ENCODE measurements around the gene FBXO7. TPM values are rescaled to one million over a fixed set of nuclear protein-coding genes. Genes with fewer than 3 reads are reported as not detected.
A peak's percentile ranks its signal among the peaks of the same experiment; 100 is the strongest.
"Not testable (repeated sequence)": the region's sequence is repeated elsewhere in the genome, so short reads cannot be mapped to it uniquely, and the experiment has no call there.

Gene FBXO7
- total and polyA plus RNA-seq, 7 donors, result 25.6 to 49.8 (median 28.2) TPM

- peaks cover 35% of the 10 kb centered on the region for H3K4me1 ChIP-seq
- ATAC-seq (no peak), DNase-seq (no peak)
- H3K4me3 ChIP-seq, result peak overlapping the region; percentile 97
- no peaks in the 10 kb centered on the region for H3K36me3 ChIP-seq (ENCODE audit: insufficient read depth in 1 of 2, low read depth in 1 of 2)
- TF ChIP-seq CTCF (IDR thresholded peaks at IDR 0.05), result no peak
- intact Hi-C loops (cut with DNase I), result no loop called here
- peak overlapping the region; percentile 99 for H3K27ac ChIP-seq
- WGBS, 3 donors, result 15 to 28% (median 21%) methylated on average over 8 of the region's 8 CpGs
- H3K9me3 ChIP-seq, result no peaks in the 10 kb centered on the region
- no peaks in the 10 kb centered on the region for H3K27me3 ChIP-seq (ENCODE audit: insufficient read depth in 3 of 3, low read length in 2 of 3)
Observed at GRCh38 chr22:32476281-32477195, 1.9 kb downstream of the FBXO7 start.

- intact Hi-C loops (cut with DNase I), result no loop called here
- Histone ChIP-seq H3K4me3 (no peak overlapping the region), H3K27ac (no peak overlapping the region), H3K27me3 (ENCODE audit: insufficient read depth in 3 of 3, low read length in 2 of 3) (no peaks in the 10 kb centered on the region), H3K9me3 (no peaks in the 10 kb centered on the region), H3K36me3 (ENCODE audit: insufficient read depth in 1 of 2, low read depth in 1 of 2) (no peaks in the 10 kb centered on the region), H3K4me1 (peaks cover 42% of the 10 kb centered on the region)
- no peak for TF ChIP-seq CTCF (IDR thresholded peaks at IDR 0.05)
- ATAC-seq (no peak), DNase-seq (no peak)
- WGBS, 3 donors, result 90 to 95% (median 90%) methylated on average over 5 of the region's 5 CpGs
Observed at GRCh38 chr22:32477596-32477995, 3.0 kb downstream of the FBXO7 start.

- H3K27ac ChIP-seq; ATAC-seq; DNase-seq; H3K36me3 ChIP-seq (ENCODE audit: insufficient read depth in 1 of 2, low read depth in 1 of 2); H3K9me3 ChIP-seq; H3K27me3 ChIP-seq (ENCODE audit: insufficient read depth in 3 of 3, low read length in 2 of 3); H3K4me3 ChIP-seq; intact Hi-C loops (cut with DNase I): not testable (repeated sequence)
- WGBS, 3 donors, result 88 to 93% (median 91%) methylated on average over 2 of the region's 2 CpGs
- H3K4me1 ChIP-seq, result peaks cover 48% of the 10 kb centered on the region
Observed at GRCh38 chr22:32478552-32478951, 3.9 kb downstream of the FBXO7 start.

GRCh38 chr22:32478994-32479393, 4.4 kb downstream of the FBXO7 start:
- no peak overlapping the region for H3K27ac ChIP-seq
- H3K36me3 ChIP-seq (ENCODE audit: insufficient read depth in 1 of 2, low read depth in 1 of 2), result peaks cover 0 to 2% of the 10 kb centered on the region in 2 donors
- ATAC-seq (no peak), DNase-seq (no peak)
- H3K27me3 ChIP-seq (ENCODE audit: insufficient read depth in 3 of 3, low read length in 2 of 3), result no peaks in the 10 kb centered on the region
- no peak for TF ChIP-seq CTCF (IDR thresholded peaks at IDR 0.05)
- no peak overlapping the region for H3K4me3 ChIP-seq
- WGBS, 3 donors, result 90 to 95% (median 94%) methylated on average over 3 of the region's 3 CpGs
- H3K9me3 ChIP-seq, result no peaks in the 10 kb centered on the region
- H3K4me1 ChIP-seq, result peaks cover 45% of the 10 kb centered on the region
- intact Hi-C loops (cut with DNase I), result no loop called here

GRCh38 chr22:32480238-32480637, 5.6 kb downstream of the FBXO7 start:
- Histone ChIP-seq H3K4me3 (no peak overlapping the region), H3K9me3 (no peaks in the 10 kb centered on the region), H3K27me3 (ENCODE audit: insufficient read depth in 3 of 3, low read length in 2 of 3) (no peaks in the 10 kb centered on the region), H3K4me1 (peaks cover 45% of the 10 kb centered on the region), H3K27ac (no peak overlapping the region), H3K36me3 (ENCODE audit: insufficient read depth in 1 of 2, low read depth in 1 of 2) (peaks cover 4 to 14% of the 10 kb centered on the region in 2 donors)
- intact Hi-C loops (cut with DNase I), result no loop called here
- 96 to 100% (median 100%) methylated on average over 1 of the region's 1 CpG for WGBS, 3 donors
- no peak for DNase-seq
- ATAC-seq, result no peak
- no peak for TF ChIP-seq CTCF (IDR thresholded peaks at IDR 0.05)

All from psoas muscle (tissue), 8 donors.